GM23338 (cell line): ENCODE data around the gene MAD2L1BP. TPM values are rescaled to one million over a fixed set of nuclear protein-coding genes. Genes with fewer than 3 reads are reported as not detected.

Experiments
- CTCF ChIP-seq, 2 experiments: fragments of 200-600 bp in 1 of 2; sonication (generic) in 1 of 2; conservative IDR thresholded peaks; 2 replicates each; pipeline versions ENCODE4 v1.5.1 to v1.6.1; 2016 to 2017; ENCODE audit warnings: antibody characterized with exemption in 2 of 2, low read depth in 2 of 2, mild to moderate bottlenecking in 2 of 2, moderate library complexity in 1 of 2
- ETS1 ChIP-seq: IDR thresholded peaks from 2 replicates; pipeline ENCODE4 v1.6.1; 2016; ENCODE audit warnings: antibody characterized with exemption
- EZH2 ChIP-seq: fragments of 200-600 bp; sonication (generic); IDR thresholded peaks from one replicate; pipeline ENCODE4 v1.8.0; 2017; ENCODE audit warnings: antibody characterized with exemption, mild to moderate bottlenecking, low read depth; ENCODE audit not compliant: unreplicated experiment
- JUNB ChIP-seq: IDR thresholded peaks from one replicate; pipeline ENCODE4 v1.6.1; 2016; ENCODE audit warnings: antibody characterized with exemption; ENCODE audit not compliant: unreplicated experiment
- ZNF331 ChIP-seq: fragments of 250-450 bp; sonication (Bioruptor Pico); IDR thresholded peaks from 2 replicates; pipeline ENCODE4 v1.5.0; 2020; ENCODE audit warnings: low read depth, mild to moderate bottlenecking, moderate library complexity
- ZNF462 ChIP-seq: fragments of 250-450 bp; sonication (Bioruptor Pico); IDR thresholded peaks from 2 replicates; pipeline ENCODE4 v1.5.0; 2020; ENCODE audit warnings: mild to moderate bottlenecking, moderate library complexity
- polyA plus RNA-seq: library from polyadenylated mRNA; unstranded; fragments of >200 nt; fragmentation: Nextera tagmentation; extraction: Ambion mirVana; gene quantifications from 2 replicates; pipeline ENCODE4 v1.2.1, GENCODE V29; 2016
- total RNA-seq: library from RNA; depleted of rRNA; stranded (reverse); fragments of >200 nt; shearing (Covaris generic); gene quantifications from 2 replicates; pipeline ENCODE4 v1.2.3, GENCODE V29; 2014

The MAD2L1BP gene
- total and polyA plus RNA-seq, 2 experiments from 2014 or later = 26.6 to 51.7 TPM

GRCh38 chr6:43669922-43670622, 34.4 kb downstream of the MAD2L1BP start (continued):
- TF ChIP-seq ZNF462 (no peak), JUNB (no peak), ETS1 (no peak), EZH2 (no peak), ZNF331 (CRISPR knock-in tag) (no peak), CTCF (conservative IDR thresholded peaks at IDR 0.05; ENCODE audit: low read depth in 2 of 2) (no peak)
